ENCODE measurements around the gene CHAT.

The CHAT gene

DNA sequence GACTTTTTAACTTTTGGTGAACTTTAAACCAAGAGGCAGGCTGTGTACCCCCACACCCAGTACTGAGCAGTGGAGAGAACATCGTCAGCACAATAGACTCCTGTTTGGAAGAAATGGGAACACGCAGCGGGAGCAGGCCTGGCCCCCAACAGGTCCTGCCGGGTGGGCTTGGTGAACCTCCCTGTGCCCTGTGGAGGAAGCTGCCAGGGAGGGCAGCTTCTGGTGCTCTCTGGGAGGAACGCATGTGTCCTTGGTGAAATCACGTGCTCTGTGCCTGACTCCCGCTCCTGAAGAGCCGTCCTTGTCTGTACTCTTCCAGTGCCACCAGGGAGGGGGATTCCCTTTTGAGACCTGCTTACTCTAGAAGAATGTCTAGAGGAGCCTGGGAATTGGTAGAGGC is 31.6 kb downstream of the CHAT start:
- no peak for DNase-seq
- Histone ChIP-seq H3K4me3 (ENCODE audit: insufficient read depth, low read depth, low read length, poor library complexity, severe bottlenecking) (no peak overlapping the region), H3K27ac (ENCODE audit: insufficient read depth, low read length, poor library complexity, severe bottlenecking) (no peak overlapping the region), H3K36me3 (ENCODE audit: control insufficient read depth, insufficient read depth, low read length) (no peaks in the 10 kb centered on the region), H3K27me3 (replicated peaks; ENCODE audit: control insufficient read depth, insufficient read depth, low read length, poor library complexity, severe bottlenecking) (no peaks in the 10 kb centered on the region), H3K9me3 (ENCODE audit: control insufficient read depth, low read length) (no peaks in the 10 kb centered on the region), H3K4me1 (ENCODE audit: control insufficient read depth, insufficient read depth, low read length, poor library complexity, severe bottlenecking) (no peaks in the 10 kb centered on the region)

- Histone ChIP-seq H3K4me3 (ENCODE audit: insufficient read depth, low read depth, low read length, poor library complexity, severe bottlenecking) (no peak overlapping the region), H3K27me3 (replicated peaks; ENCODE audit: control insufficient read depth, insufficient read depth, low read length, poor library complexity, severe bottlenecking) (no peaks in the 10 kb centered on the region), H3K9me3 (ENCODE audit: control insufficient read depth, low read length) (no peaks in the 10 kb centered on the region), H3K4me1 (ENCODE audit: control insufficient read depth, insufficient read depth, low read length, poor library complexity, severe bottlenecking) (no peaks in the 10 kb centered on the region), H3K36me3 (ENCODE audit: control insufficient read depth, insufficient read depth, low read length) (no peaks in the 10 kb centered on the region), H3K27ac (ENCODE audit: insufficient read depth, low read length, poor library complexity, severe bottlenecking) (no peak overlapping the region)
- DNase-seq: no peak
Measured at GRCh38 chr10:49645871-49646870, 32.3 kb downstream of the CHAT start.

GRCh38 chr10:49647554-49647953 is 33.7 kb downstream of the CHAT start:
- Histone ChIP-seq H3K9me3 (ENCODE audit: control insufficient read depth, low read length) (no peaks in the 10 kb centered on the region), H3K4me3 (ENCODE audit: insufficient read depth, low read depth, low read length, poor library complexity, severe bottlenecking) (no peak overlapping the region), H3K27ac (ENCODE audit: insufficient read depth, low read length, poor library complexity, severe bottlenecking) (no peak overlapping the region), H3K36me3 (ENCODE audit: control insufficient read depth, insufficient read depth, low read length) (no peaks in the 10 kb centered on the region), H3K27me3 (replicated peaks; ENCODE audit: control insufficient read depth, insufficient read depth, low read length, poor library complexity, severe bottlenecking) (no peaks in the 10 kb centered on the region), H3K4me1 (ENCODE audit: control insufficient read depth, insufficient read depth, low read length, poor library complexity, severe bottlenecking) (no peaks in the 10 kb centered on the region)
- DNase-seq: no peak

GRCh38 chr10:49647985-49648795 is 34.4 kb downstream of the CHAT start:
- Histone ChIP-seq H3K27ac (ENCODE audit: insufficient read depth, low read length, poor library complexity, severe bottlenecking) (no peak overlapping the region), H3K27me3 (replicated peaks; ENCODE audit: control insufficient read depth, insufficient read depth, low read length, poor library complexity, severe bottlenecking) (no peaks in the 10 kb centered on the region), H3K9me3 (ENCODE audit: control insufficient read depth, low read length) (no peaks in the 10 kb centered on the region), H3K4me3 (ENCODE audit: insufficient read depth, low read depth, low read length, poor library complexity, severe bottlenecking) (no peak overlapping the region), H3K36me3 (ENCODE audit: control insufficient read depth, insufficient read depth, low read length) (no peaks in the 10 kb centered on the region), H3K4me1 (ENCODE audit: control insufficient read depth, insufficient read depth, low read length, poor library complexity, severe bottlenecking) (no peaks in the 10 kb centered on the region)
- no peak for DNase-seq

- no peak for DNase-seq
- H3K4me3 ChIP-seq (ENCODE audit: insufficient read depth, low read depth, low read length, poor library complexity, severe bottlenecking): no peak overlapping the region
- no peaks in the 10 kb centered on the region for H3K4me1 ChIP-seq (ENCODE audit: control insufficient read depth, insufficient read depth, low read length, poor library complexity, severe bottlenecking)
- no peaks in the 10 kb centered on the region for H3K27me3 ChIP-seq (replicated peaks; ENCODE audit: control insufficient read depth, insufficient read depth, low read length, poor library complexity, severe bottlenecking)
- H3K27ac ChIP-seq (ENCODE audit: insufficient read depth, low read length, poor library complexity, severe bottlenecking): no peak overlapping the region
- H3K9me3 ChIP-seq (ENCODE audit: control insufficient read depth, low read length): no peaks in the 10 kb centered on the region
- H3K36me3 ChIP-seq (ENCODE audit: control insufficient read depth, insufficient read depth, low read length): no peaks in the 10 kb centered on the region
Measured at GRCh38 chr10:49649294-49649693, 35.5 kb downstream of the CHAT start.

GRCh38 chr10:49649936-49650723 is 36.3 kb downstream of the CHAT start:
- no peak for DNase-seq
- Histone ChIP-seq H3K27me3 (replicated peaks; ENCODE audit: control insufficient read depth, insufficient read depth, low read length, poor library complexity, severe bottlenecking) (no peaks in the 10 kb centered on the region), H3K4me1 (ENCODE audit: control insufficient read depth, insufficient read depth, low read length, poor library complexity, severe bottlenecking) (no peaks in the 10 kb centered on the region), H3K4me3 (ENCODE audit: insufficient read depth, low read depth, low read length, poor library complexity, severe bottlenecking) (no peak overlapping the region), H3K9me3 (ENCODE audit: control insufficient read depth, low read length) (no peaks in the 10 kb centered on the region), H3K36me3 (ENCODE audit: control insufficient read depth, insufficient read depth, low read length) (no peaks in the 10 kb centered on the region), H3K27ac (ENCODE audit: insufficient read depth, low read length, poor library complexity, severe bottlenecking) (no peak overlapping the region)

GRCh38 chr10:49650724-49651034 is 36.8 kb downstream of the CHAT start:
- H3K9me3 ChIP-seq (ENCODE audit: control insufficient read depth, low read length): no peaks in the 10 kb centered on the region
- no peak overlapping the region for H3K4me3 ChIP-seq (ENCODE audit: insufficient read depth, low read depth, low read length, poor library complexity, severe bottlenecking)
- H3K27me3 ChIP-seq (replicated peaks; ENCODE audit: control insufficient read depth, insufficient read depth, low read length, poor library complexity, severe bottlenecking): no peaks in the 10 kb centered on the region
- H3K27ac ChIP-seq (ENCODE audit: insufficient read depth, low read length, poor library complexity, severe bottlenecking): no peak overlapping the region
- no peaks in the 10 kb centered on the region for H3K36me3 ChIP-seq (ENCODE audit: control insufficient read depth, insufficient read depth, low read length)
- no peak for DNase-seq
- no peaks in the 10 kb centered on the region for H3K4me1 ChIP-seq (ENCODE audit: control insufficient read depth, insufficient read depth, low read length, poor library complexity, severe bottlenecking)

DNA sequence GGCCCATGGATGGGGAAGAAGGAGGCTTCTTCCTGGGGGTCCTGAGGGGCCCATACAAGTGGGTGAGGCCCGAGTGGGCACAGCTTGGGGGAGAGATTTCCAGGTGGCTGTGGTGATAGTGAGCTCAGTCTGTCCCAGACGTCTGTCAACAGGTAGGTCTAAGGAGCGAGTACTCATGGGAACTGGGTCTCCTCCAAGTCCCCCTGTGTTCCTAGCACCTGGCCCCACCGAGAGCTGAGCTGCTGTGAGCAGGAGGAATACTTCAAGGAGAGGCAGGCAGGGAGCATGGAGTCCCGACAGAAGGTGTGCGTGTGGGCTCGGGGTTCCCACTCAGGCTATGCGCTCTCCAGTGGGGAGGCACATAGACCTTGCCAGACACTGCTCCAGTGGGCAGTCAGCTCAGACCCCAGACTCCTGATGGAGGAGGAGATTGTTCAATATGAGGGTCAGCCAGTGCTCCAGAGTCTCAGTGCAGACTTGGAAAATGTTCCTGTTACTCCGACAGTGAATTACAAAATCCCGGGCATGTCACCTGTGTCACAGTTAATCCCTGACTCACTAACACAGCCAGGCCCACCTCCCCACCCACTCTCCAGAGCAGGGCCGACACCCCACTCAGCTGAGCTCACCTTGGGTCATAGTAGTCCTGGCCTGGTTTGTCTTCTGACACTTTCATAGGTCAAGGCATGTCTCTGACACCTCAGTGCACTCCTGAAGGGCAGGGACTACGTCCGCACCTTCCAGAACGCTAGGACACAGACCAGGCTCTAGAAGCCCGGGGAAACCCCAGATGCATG is 37.4 kb downstream of the CHAT start:
- Histone ChIP-seq H3K4me3 (ENCODE audit: insufficient read depth, low read depth, low read length, poor library complexity, severe bottlenecking) (no peak overlapping the region), H3K27ac (ENCODE audit: insufficient read depth, low read length, poor library complexity, severe bottlenecking) (no peak overlapping the region), H3K9me3 (ENCODE audit: control insufficient read depth, low read length) (no peaks in the 10 kb centered on the region), H3K27me3 (replicated peaks; ENCODE audit: control insufficient read depth, insufficient read depth, low read length, poor library complexity, severe bottlenecking) (no peaks in the 10 kb centered on the region), H3K4me1 (ENCODE audit: control insufficient read depth, insufficient read depth, low read length, poor library complexity, severe bottlenecking) (no peaks in the 10 kb centered on the region), H3K36me3 (ENCODE audit: control insufficient read depth, insufficient read depth, low read length) (no peaks in the 10 kb centered on the region)
- no peak for DNase-seq

GRCh38 chr10:49651917-49652316 is 38.1 kb downstream of the CHAT start:
- Histone ChIP-seq H3K4me1 (ENCODE audit: control insufficient read depth, insufficient read depth, low read length, poor library complexity, severe bottlenecking) (no peaks in the 10 kb centered on the region), H3K27me3 (replicated peaks; ENCODE audit: control insufficient read depth, insufficient read depth, low read length, poor library complexity, severe bottlenecking) (no peaks in the 10 kb centered on the region), H3K27ac (ENCODE audit: insufficient read depth, low read length, poor library complexity, severe bottlenecking) (no peak overlapping the region), H3K9me3 (ENCODE audit: control insufficient read depth, low read length) (no peaks in the 10 kb centered on the region), H3K4me3 (ENCODE audit: insufficient read depth, low read depth, low read length, poor library complexity, severe bottlenecking) (no peak overlapping the region), H3K36me3 (ENCODE audit: control insufficient read depth, insufficient read depth, low read length) (no peaks in the 10 kb centered on the region)
- DNase-seq: no peak
